ENCODE data around the gene MRPS18A. TPM values are rescaled to one million over a fixed set of nuclear protein-coding genes. Genes with fewer than 3 reads are reported as not detected.
A peak's percentile ranks its signal among the peaks of the same experiment; 100 is the strongest.

MRPS18A gene
- total and polyA plus RNA-seq, 2 experiments from 2014 or later, result 46.1 to 71.1 TPM

DNA sequence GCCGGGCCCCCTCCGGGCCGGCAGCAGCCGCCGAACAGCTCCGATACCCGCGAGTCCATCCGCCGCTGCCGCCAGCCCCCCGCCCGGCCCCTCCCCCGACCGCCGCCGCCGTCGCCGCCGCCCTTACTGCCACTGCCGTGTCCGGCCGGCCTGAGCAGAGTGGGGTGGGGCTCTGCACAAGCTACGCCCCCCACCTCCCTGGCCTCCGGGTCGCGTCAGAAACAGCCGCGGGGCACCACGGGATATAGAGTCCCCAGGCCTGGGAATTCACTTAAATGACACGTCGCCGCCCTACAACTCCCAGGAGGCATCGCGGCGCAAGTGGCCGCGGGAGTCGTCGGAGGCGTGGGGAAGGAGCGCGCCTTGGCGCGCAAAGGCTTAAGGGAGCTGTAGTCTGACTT lies 58.5 kb downstream of the MRPS18A start, which contains the start of gene GTPBP2:
GTPBP2 (minus strand) TSS at position 161 of the 401 bp plus-strand sequence; CDS start at position 59, 102 bp downstream.
- H3K4me3 ChIP-seq, result peak within 1 kb of the TSS; percentile 87
- no peaks in the 10 kb centered on the region for H3K36me3 ChIP-seq (replicated peaks; ENCODE audit: insufficient read depth, low read depth)
- H3K9me2 ChIP-seq (replicated peaks; ENCODE audit: insufficient read depth), result no peaks in the 10 kb centered on the region
- peaks cover 14% of the 10 kb centered on the region for H3K4me1 ChIP-seq (ENCODE audit: insufficient read depth)
- H2AFZ ChIP-seq, result peak within 1 kb of the TSS; percentile 53
- WGBS (ENCODE audit: low lambda C conversion rate, missing lambda C conversion rate), result 0% methylated on average over 24 of the region's 46 CpGs
- peak within 1 kb of the TSS; percentile 82 for H3K4me2 ChIP-seq
- H3K27ac ChIP-seq, result peak within 1 kb of the TSS; percentile 96
- peak; percentile 100 for DNase-seq (ENCODE audit: low spot score)
- no peaks in the 10 kb centered on the region for H3K9me3 ChIP-seq (ENCODE audit: low read depth)
- H3K27me3 ChIP-seq, result no peaks in the 10 kb centered on the region
- no peaks in the 10 kb centered on the region for H4K20me1 ChIP-seq (ENCODE audit: insufficient read depth, poor library complexity, severe bottlenecking)
- peaks cover 24% of the 10 kb centered on the region for H3K79me2 ChIP-seq
- TF ChIP-seq EZH2 (IDR thresholded peaks at IDR 0.05; ENCODE audit: borderline replicate concordance) (no peak), EZH2phosphoT487 (IDR thresholded peaks at IDR 0.05; ENCODE audit: low read depth, severe bottlenecking, unreplicated experiment) (no peak)
- TF ChIP-seq, protein P1, sequence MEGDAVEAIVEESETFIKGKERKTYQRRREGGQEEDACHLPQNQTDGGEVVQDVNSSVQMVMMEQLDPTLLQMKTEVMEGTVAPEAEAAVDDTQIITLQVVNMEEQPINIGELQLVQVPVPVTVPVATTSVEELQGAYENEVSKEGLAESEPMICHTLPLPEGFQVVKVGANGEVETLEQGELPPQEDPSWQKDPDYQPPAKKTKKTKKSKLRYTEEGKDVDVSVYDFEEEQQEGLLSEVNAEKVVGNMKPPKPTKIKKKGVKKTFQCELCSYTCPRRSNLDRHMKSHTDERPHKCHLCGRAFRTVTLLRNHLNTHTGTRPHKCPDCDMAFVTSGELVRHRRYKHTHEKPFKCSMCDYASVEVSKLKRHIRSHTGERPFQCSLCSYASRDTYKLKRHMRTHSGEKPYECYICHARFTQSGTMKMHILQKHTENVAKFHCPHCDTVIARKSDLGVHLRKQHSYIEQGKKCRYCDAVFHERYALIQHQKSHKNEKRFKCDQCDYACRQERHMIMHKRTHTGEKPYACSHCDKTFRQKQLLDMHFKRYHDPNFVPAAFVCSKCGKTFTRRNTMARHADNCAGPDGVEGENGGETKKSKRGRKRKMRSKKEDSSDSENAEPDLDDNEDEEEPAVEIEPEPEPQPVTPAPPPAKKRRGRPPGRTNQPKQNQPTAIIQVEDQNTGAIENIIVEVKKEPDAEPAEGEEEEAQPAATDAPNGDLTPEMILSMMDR (IDR thresholded peaks at IDR 0.05; ENCODE audit: poor library complexity), result no peak

DNA sequence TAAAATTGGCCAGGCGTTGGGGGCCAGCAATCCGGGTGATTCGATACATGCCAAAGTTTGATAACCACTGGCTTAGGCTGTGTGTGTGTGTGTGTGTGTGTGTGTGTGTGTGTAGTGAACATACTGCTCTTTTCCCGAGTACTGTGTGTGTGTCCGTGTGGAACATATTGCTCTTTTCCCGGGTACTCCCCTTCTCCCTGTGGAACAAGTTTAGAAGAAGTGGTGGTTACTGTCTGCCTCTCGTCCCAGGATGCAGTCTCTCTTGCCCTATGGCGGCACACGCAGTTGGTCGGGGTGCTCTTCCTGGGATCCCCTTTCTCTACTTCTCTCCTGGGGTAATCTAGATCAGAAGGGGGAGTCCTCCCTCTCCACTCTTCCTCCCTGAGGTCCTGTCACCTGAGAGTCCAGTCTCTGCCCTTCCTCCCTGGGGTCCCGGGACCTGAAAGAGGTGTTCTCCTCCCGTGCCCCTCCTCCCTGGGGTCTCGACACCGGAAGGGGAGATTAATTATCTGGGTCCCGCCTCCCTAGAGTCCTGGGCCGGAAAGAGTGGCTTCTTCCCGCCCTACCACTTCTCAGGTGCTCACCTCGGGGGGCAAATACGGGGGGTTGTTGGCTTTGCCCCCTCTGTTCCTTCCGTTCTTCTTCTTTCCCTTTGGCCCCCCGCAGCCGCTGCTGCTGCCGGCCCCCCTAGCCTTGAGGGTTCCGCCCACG lies 59.0 kb downstream of the MRPS18A start:
- Histone ChIP-seq H3K36me3 (replicated peaks; ENCODE audit: insufficient read depth, low read depth) (no peaks in the 10 kb centered on the region), H4K20me1 (ENCODE audit: insufficient read depth, poor library complexity, severe bottlenecking) (no peaks in the 10 kb centered on the region), H3K27ac (peak overlapping the region; percentile 96), H3K79me2 (peaks cover 24% of the 10 kb centered on the region), H3K4me1 (ENCODE audit: insufficient read depth) (peaks cover 14% of the 10 kb centered on the region), H2AFZ (peak overlapping the region; percentile 53), H3K9me3 (ENCODE audit: low read depth) (no peaks in the 10 kb centered on the region), H3K27me3 (no peaks in the 10 kb centered on the region), H3K4me2 (peak overlapping the region; percentile 82), H3K9me2 (replicated peaks; ENCODE audit: insufficient read depth) (no peaks in the 10 kb centered on the region), H3K4me3 (peak overlapping the region; percentile 87)
- 8% methylated on average over 18 of the region's 25 CpGs for WGBS (ENCODE audit: low lambda C conversion rate, missing lambda C conversion rate)
- TF ChIP-seq EZH2phosphoT487 (IDR thresholded peaks at IDR 0.05; ENCODE audit: low read depth, severe bottlenecking, unreplicated experiment) (no peak), EZH2 (IDR thresholded peaks at IDR 0.05; ENCODE audit: borderline replicate concordance) (no peak)
- TF ChIP-seq, protein P1 (IDR thresholded peaks at IDR 0.05; ENCODE audit: poor library complexity), result no peak
- DNase-seq (ENCODE audit: low spot score), result peak; percentile 72

DNA sequence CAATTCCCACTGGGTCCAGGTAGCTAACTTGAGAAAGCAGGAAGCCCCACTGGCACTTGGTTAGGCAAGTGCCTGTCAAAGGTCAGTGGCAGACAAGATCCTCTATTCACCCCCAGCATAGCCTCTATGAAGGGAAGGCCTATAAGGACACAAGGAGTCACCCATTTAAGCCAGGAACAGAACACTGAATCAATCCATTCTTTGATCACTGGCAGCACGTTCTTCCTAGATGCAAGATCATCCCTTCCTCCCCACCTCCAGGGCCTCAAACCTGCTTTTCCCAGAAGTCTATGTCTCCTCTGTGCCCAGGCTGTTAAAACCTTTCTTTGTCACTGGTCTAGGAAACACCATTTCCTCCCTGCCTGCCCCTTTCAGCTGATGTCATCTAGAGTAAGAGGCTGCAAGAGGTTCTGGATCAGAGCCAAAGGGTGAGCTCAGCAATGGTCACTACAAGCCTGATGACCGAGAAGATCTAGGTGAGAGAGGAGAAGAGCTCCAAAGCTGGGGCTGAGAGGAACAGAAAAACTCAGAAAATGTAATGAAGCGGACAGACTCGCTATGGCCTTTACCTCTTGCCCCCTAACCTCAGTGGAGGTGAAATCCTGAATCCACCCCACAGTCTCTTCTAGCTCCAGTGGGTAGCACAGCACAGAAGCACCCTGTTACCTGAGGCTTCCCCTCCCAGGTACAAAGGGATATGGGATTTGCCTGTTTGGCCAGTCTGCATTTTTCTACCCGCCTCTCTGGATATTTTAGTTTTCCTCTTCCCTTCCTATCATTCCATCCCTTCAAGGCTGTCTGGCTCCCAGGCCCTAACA lies 60.4 kb downstream of the MRPS18A start:
- peak overlapping the region; percentile 96 for H3K27ac ChIP-seq
- H3K9me3 ChIP-seq (ENCODE audit: low read depth), result no peaks in the 10 kb centered on the region
- H2AFZ ChIP-seq, result no peak overlapping the region
- H3K36me3 ChIP-seq (replicated peaks; ENCODE audit: insufficient read depth, low read depth), result no peaks in the 10 kb centered on the region
- no peaks in the 10 kb centered on the region for H4K20me1 ChIP-seq (ENCODE audit: insufficient read depth, poor library complexity, severe bottlenecking)
- H3K79me2 ChIP-seq, result peaks cover 24% of the 10 kb centered on the region
- WGBS (ENCODE audit: low lambda C conversion rate, missing lambda C conversion rate), result 81% methylated on average over 5 of the region's 5 CpGs
- peak; percentile 91 for DNase-seq (ENCODE audit: low spot score)
- no peaks in the 10 kb centered on the region for H3K9me2 ChIP-seq (replicated peaks; ENCODE audit: insufficient read depth)
- H3K4me2 ChIP-seq, result peak overlapping the region; percentile 82
- TF ChIP-seq EZH2phosphoT487 (IDR thresholded peaks at IDR 0.05; ENCODE audit: low read depth, severe bottlenecking, unreplicated experiment) (no peak), EZH2 (IDR thresholded peaks at IDR 0.05; ENCODE audit: borderline replicate concordance) (no peak)
- TF ChIP-seq, protein P1 (IDR thresholded peaks at IDR 0.05; ENCODE audit: poor library complexity), result no peak
- H3K4me1 ChIP-seq (ENCODE audit: insufficient read depth), result peaks cover 14% of the 10 kb centered on the region
- H3K27me3 ChIP-seq, result no peaks in the 10 kb centered on the region
- no peak overlapping the region for H3K4me3 ChIP-seq
